B cell (primary cell): Measurements from ENCODE around the gene SRRM5. TPM values are rescaled to one million over a fixed set of nuclear protein-coding genes. Genes with fewer than 3 reads are reported as not detected.

Experiments
- ATAC-seq: fragments of 200-7000 bp; cut with Tn5 transposase; one replicate; pipeline ENCODE4 v1.10.0; 2021; ENCODE audit warnings: low read depth, mild to moderate bottlenecking, moderate number of reproducible peaks, moderate library complexity
- CTCF ChIA-PET: fragments of 350-600 bp; sonication (Branson Sonifier 250); formaldehyde crosslinking; loops from one replicate; lab custom pipeline; 2021; ENCODE audit warnings: antibody characterized with exemption, inconsistent platforms; lab: Charles Lee
- POLR2A ChIA-PET: fragments of 350-600 bp; sonication (Branson Sonifier 250); formaldehyde crosslinking; loops from one replicate; lab custom pipeline; 2021; ENCODE audit warnings: antibody characterized with exemption; lab: Charles Lee
- DNase-seq: peaks from one replicate; pipeline ENCODE4 v3.0.0; 2013
- H2AFZ ChIP-seq: 2 replicates; pipeline ENCODE4 v1.6.1; 2012; ENCODE audit warnings: mild to moderate bottlenecking, low read depth, low read length; ENCODE audit not compliant: insufficient read depth, poor library complexity, severe bottlenecking
- H3K27ac ChIP-seq, 2 donors: 1 replicate in 1 of 2; 2 replicates in 1 of 2; pipeline ENCODE4 v1.5.1; 2012 to 2013; ENCODE audit warnings: low read length in 2 of 2, mild to moderate bottlenecking in 2 of 2, moderate library complexity in 1 of 2
- H3K27me3 ChIP-seq, 4 experiments: fragments of 200-600 bp in 1 of 4; sonication (generic) in 1 of 4; replicated peaks in 1 of 4; 1 replicate in 2 of 4; 2 replicates in 2 of 4; pipeline versions ENCODE4 v1.6.1 to v1.7.0; 2013 to 2016; ENCODE audit warnings: low read length in 3 of 4, mild to moderate bottlenecking in 2 of 4, mixed read lengths in 1 of 4, moderate library complexity in 1 of 4; ENCODE audit not compliant: insufficient read depth in 4 of 4, control insufficient read depth in 3 of 4; ENCODE audit errors: control extremely low read depth in 1 of 4
- H3K36me3 ChIP-seq, 2 experiments: replicated peaks in 1 of 2; 1 replicate in 1 of 2; 2 replicates in 1 of 2; pipeline versions ENCODE4 v1.6.1 to v1.7.1; 2013; ENCODE audit warnings: low read length in 1 of 2; ENCODE audit not compliant: insufficient read depth in 2 of 2, control insufficient read depth in 1 of 2; ENCODE audit errors: control extremely low read depth in 1 of 2, extremely low read depth in 1 of 2
- H3K4me1 ChIP-seq, 2 donors: fragments of 200-600 bp in 1 of 2; sonication (generic) in 1 of 2; 1 replicate in 1 of 2; 2 replicates in 1 of 2; pipeline versions ENCODE4 v1.5.1 to v1.6.1; 2013 to 2017; ENCODE audit warnings: low read length in 2 of 2; ENCODE audit not compliant: control insufficient read depth in 2 of 2, insufficient read depth in 2 of 2
- H3K4me2 ChIP-seq: replicated peaks from 2 replicates; pipeline ENCODE3; 2012; ENCODE audit warnings: mild to moderate bottlenecking, low read depth, low read length; ENCODE audit not compliant: poor library complexity, severe bottlenecking
- H3K4me3 ChIP-seq, 5 experiments: fragments of 200-600 bp in 1 of 5; sonication (generic) in 1 of 5; 1 replicate in 3 of 5; 2 replicates in 2 of 5; pipeline versions ENCODE4 v1.5.1 to v1.7.0; 2011 to 2016; ENCODE audit warnings: low read length in 4 of 5, mild to moderate bottlenecking in 4 of 5, low read depth in 2 of 5, control low read depth in 1 of 5, moderate library complexity in 1 of 5; ENCODE audit not compliant: insufficient read depth in 1 of 5; ENCODE audit errors: control extremely low read depth in 1 of 5, extremely low read depth in 1 of 5
- H3K79me2 ChIP-seq: fragments of 200-600 bp; sonication (generic); one replicate; pipeline ENCODE4 v1.6.0; 2016; ENCODE audit warnings: low read length; ENCODE audit not compliant: control insufficient read depth, insufficient read depth
- H3K9ac ChIP-seq: fragments of 200-600 bp; sonication (generic); 2 replicates; pipeline ENCODE4 v1.6.1; 2017; ENCODE audit warnings: mild to moderate bottlenecking, low read length, moderate library complexity
- H3K9me3 ChIP-seq, 3 donors: one replicate each; pipeline versions ENCODE4 v1.6.1 to v1.7.1; 2013; ENCODE audit warnings: low read length in 2 of 3; ENCODE audit not compliant: control insufficient read depth in 2 of 3, insufficient read depth in 1 of 3; ENCODE audit errors: control extremely low read depth in 1 of 3
- H4K20me1 ChIP-seq: 2 replicates; pipeline ENCODE4 v1.6.0; 2012; ENCODE audit warnings: mild to moderate bottlenecking, low read length; ENCODE audit not compliant: insufficient read depth, control insufficient read depth, poor library complexity, severe bottlenecking
- H3K27ac Mint-ChIP-seq: one replicate; pipeline ENCODE4 v1.8.0; 2021; ENCODE audit warnings: mixed read lengths
- H3K27me3 Mint-ChIP-seq: one replicate; pipeline ENCODE4 v1.8.0; 2021; ENCODE audit warnings: mixed read lengths
- H3K4me1 Mint-ChIP-seq: one replicate; pipeline ENCODE4 v1.8.0; 2021; ENCODE audit warnings: mixed read lengths
- H3K4me3 Mint-ChIP-seq: one replicate; pipeline ENCODE4 v1.8.0; 2021; ENCODE audit warnings: mixed read lengths
- H3K9me3 Mint-ChIP-seq: one replicate; pipeline ENCODE4 v1.8.0; 2022; ENCODE audit warnings: mixed read lengths; ENCODE audit not compliant: insufficient read depth
- EZH2 ChIP-seq: IDR thresholded peaks from 2 replicates; pipeline ENCODE4 v1.6.1; 2012; ENCODE audit warnings: borderline replicate concordance, low read depth, mild to moderate bottlenecking, moderate library complexity, low read length; ENCODE audit not compliant: insufficient read depth, poor library complexity, severe bottlenecking
- WGBS: methylation state at CpG from one replicate; pipeline ENCODE4 v1.1.5; 2013; ENCODE audit warnings: missing lambda C conversion rate; ENCODE audit not compliant: insufficient coverage; 5-methylcytosine and 5-hydroxymethylcytosine counted together
- intact Hi-C: fragments of 100-400 bp; cut with micrococcal nuclease; formaldehyde crosslinking; loops from one replicate; pipeline ENCODE4 v1.10.0; 2022
- polyA plus RNA-seq: library from polyadenylated mRNA; depleted of rRNA; stranded (reverse); fragments of >200 nt; gene quantifications from 2 replicates; pipeline ENCODE4 v1.2.3, GENCODE V29; 2012
- total RNA-seq, 2 donors: library from RNA; stranded (reverse); fragments of 120-200 nt in 1 of 2; gene quantifications; 1 replicate in 1 of 2; 2 replicates in 1 of 2; pipeline versions ENCODE4 v1.2.3 to v1.2.4, GENCODE V29; 2013 to 2022
- TF ChIP-seq, protein P1 (sequence below): fragments of 200-600 bp; IDR thresholded peaks from one replicate; pipeline ENCODE4 v1.8.0; 2022; ENCODE audit warnings: antibody characterized with exemption, mild to moderate bottlenecking

Gene SRRM5
- total and polyA plus RNA-seq, 2 donors (not counting 1 experiment from before 2014, with no cell fraction given): 0.64 to 1.4 TPM

DNA sequence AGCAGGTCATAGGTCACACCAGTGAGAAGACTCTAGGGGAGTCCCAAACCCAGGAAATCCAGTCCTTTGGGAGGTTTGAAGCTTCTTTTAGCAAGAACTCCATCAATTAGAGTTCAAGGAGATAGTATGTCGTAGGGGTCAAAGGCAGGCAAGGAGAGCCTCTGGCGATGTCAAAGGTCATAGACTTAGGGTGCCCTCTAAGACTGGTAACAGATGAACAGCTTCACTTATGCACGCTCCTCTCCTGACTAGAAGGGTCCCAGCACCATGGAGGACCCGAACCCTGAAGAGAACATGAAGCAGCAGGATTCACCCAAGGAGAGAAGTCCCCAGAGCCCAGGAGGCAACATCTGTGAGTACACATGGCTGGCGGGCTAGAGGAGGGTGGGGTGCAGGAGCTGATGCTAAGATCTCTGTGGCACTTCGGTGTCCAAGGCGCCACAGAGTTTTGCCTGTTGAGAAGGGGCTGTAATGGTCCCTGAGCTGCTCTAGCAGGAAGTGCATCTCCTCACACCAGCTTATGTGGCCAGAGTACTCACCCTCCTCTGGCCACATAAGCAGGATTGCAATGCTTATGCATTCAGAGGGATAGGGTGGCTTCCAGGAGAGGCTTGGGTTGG is 14.9 kb upstream of the SRRM5 start:
- Histone ChIP-seq H3K9ac (peak overlapping the region; percentile 74), H3K36me3 (peaks cover 0 to 40% of the 10 kb centered on the region in 2 experiments), H3K27ac (peak overlapping the region; percentile 95 to 97), H2AFZ (peak overlapping the region; percentile 87), H3K79me2 (peaks cover 61% of the 10 kb centered on the region), H3K4me2 (peak overlapping the region; percentile 79), H4K20me1 (peaks cover 5% of the 10 kb centered on the region), H3K4me3 (peak overlapping the region; percentile 59 to 88 (median 73)), H3K4me1 (peaks cover 16 to 38% of the 10 kb centered on the region in 2 donors), H3K9me3 (no peaks in the 10 kb centered on the region), H3K27me3 (no peaks in the 10 kb centered on the region)
- no peaks in the 10 kb centered on the region for H3K27me3 Mint-ChIP-seq
- ATAC-seq: no peak
- ChIA-PET CTCF (interaction anchor here (1.1 to 7.5 kb wide), 5 partner anchors 22 to 150 kb away, joined by 3 to 126 read pairs (median 6); no protein-coding TSS in a partner anchor), POLR2A (interaction anchor here (1.2 to 2.2 kb wide), 4 partner anchors 9 to 42 kb away, joined by 3 to 15 read pairs (median 4); partner anchors contain the start of genes PINLYP and XRCC1)
- peaks cover 43% of the 10 kb centered on the region for H3K4me1 Mint-ChIP-seq
- WGBS: 16% methylated on average over 5 of the region's 7 CpGs
- peak overlapping the region; percentile 98 for H3K4me3 Mint-ChIP-seq
- TF ChIP-seq, protein P1, sequence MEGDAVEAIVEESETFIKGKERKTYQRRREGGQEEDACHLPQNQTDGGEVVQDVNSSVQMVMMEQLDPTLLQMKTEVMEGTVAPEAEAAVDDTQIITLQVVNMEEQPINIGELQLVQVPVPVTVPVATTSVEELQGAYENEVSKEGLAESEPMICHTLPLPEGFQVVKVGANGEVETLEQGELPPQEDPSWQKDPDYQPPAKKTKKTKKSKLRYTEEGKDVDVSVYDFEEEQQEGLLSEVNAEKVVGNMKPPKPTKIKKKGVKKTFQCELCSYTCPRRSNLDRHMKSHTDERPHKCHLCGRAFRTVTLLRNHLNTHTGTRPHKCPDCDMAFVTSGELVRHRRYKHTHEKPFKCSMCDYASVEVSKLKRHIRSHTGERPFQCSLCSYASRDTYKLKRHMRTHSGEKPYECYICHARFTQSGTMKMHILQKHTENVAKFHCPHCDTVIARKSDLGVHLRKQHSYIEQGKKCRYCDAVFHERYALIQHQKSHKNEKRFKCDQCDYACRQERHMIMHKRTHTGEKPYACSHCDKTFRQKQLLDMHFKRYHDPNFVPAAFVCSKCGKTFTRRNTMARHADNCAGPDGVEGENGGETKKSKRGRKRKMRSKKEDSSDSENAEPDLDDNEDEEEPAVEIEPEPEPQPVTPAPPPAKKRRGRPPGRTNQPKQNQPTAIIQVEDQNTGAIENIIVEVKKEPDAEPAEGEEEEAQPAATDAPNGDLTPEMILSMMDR: no peak
- TF ChIP-seq EZH2: no peak
- peak overlapping the region; percentile 99 for H3K27ac Mint-ChIP-seq
- intact Hi-C loops: loop anchor here (1.0 kb wide), 7 partner anchors 22 to 157 kb away; partner anchors contain the start of genes PINLYP, SMG9, XRCC1 and ZNF428
- no peaks in the 10 kb centered on the region for H3K9me3 Mint-ChIP-seq
- no peak for DNase-seq

DNA sequence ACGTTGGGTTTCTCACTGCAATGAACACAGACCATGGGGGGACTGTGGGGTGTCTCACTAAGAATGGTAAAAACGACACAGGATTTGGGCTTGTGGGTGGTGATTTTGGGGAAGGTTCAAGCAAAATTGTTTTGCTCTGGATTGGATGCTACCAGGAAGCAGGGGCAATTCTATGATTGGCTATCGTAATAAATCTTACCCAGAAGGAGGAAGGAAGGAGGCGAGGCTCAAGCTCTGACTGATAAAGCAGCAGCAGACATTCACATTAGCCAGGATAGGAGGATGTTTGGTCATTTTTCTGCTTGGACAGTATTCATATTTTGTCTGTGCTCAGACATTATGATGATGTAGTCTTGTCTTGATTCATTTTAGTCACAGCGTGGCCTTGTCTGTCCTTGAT is 14.0 kb upstream of the SRRM5 start:
- Histone ChIP-seq H3K4me2 (peak overlapping the region; percentile 79), H3K79me2 (peaks cover 59% of the 10 kb centered on the region), H3K4me3 (no peak overlapping the region), H3K36me3 (peaks cover 0 to 41% of the 10 kb centered on the region in 2 experiments), H3K27ac (peak overlapping the region in 1 of 2 donors; percentile 34), H2AFZ (no peak overlapping the region), H4K20me1 (peaks cover 5% of the 10 kb centered on the region), H3K9ac (no peak overlapping the region), H3K27me3 (no peaks in the 10 kb centered on the region), H3K4me1 (peaks cover 16 to 38% of the 10 kb centered on the region in 2 donors), H3K9me3 (no peaks in the 10 kb centered on the region)
- Mint-ChIP-seq H3K4me3 (peak overlapping the region; percentile 98), H3K27ac (peak overlapping the region; percentile 99), H3K9me3 (no peaks in the 10 kb centered on the region), H3K4me1 (peaks cover 44% of the 10 kb centered on the region), H3K27me3 (no peaks in the 10 kb centered on the region)
- TF ChIP-seq, protein P1: no peak
- TF ChIP-seq EZH2: no peak
- 42% methylated on average over 4 of the region's 5 CpGs for WGBS
- DNase-seq: no peak
- ATAC-seq: no peak
- POLR2A ChIA-PET: no interaction called here
- intact Hi-C loops: no loop called here
- CTCF ChIA-PET: interaction anchor here (1.1 to 7.5 kb wide), 4 partner anchors 23 to 151 kb away, joined by 3 to 126 read pairs (median 26); no protein-coding TSS in a partner anchor
